Transverse colon (tissue), 4 donors: ENCODE measurements around the gene ZNF362.

Source experiments
- POLR2A ChIP-seq: fragments of 450-650 bp; IDR thresholded peaks from one replicate; pipeline ENCODE4 v1.6.1; 2016; ENCODE audit warnings: antibody characterized with exemption, mild to moderate bottlenecking, moderate library complexity
- POLR2AphosphoS5 ChIP-seq, 3 donors: sonication (generic); formaldehyde crosslinking; IDR thresholded peaks; one replicate each; pipeline ENCODE4 v1.6.1; 2016; ENCODE audit warnings: antibody characterized with exemption in 3 of 3
- TF ChIP-seq, protein P1 (sequence below), 5 experiments: fragments of 200-600 bp in 3 of 5; fragments of 450-650 bp in 2 of 5; sonication (generic) in 3 of 5; IDR thresholded peaks; 1 replicate in 2 of 5; 2 replicates in 3 of 5; pipeline ENCODE4 v1.5.1; 2016 to 2017; ENCODE audit warnings: antibody characterized with exemption in 5 of 5, inconsistent platforms in 3 of 5, mild to moderate bottlenecking in 2 of 5, moderate library complexity in 1 of 5

DNA sequence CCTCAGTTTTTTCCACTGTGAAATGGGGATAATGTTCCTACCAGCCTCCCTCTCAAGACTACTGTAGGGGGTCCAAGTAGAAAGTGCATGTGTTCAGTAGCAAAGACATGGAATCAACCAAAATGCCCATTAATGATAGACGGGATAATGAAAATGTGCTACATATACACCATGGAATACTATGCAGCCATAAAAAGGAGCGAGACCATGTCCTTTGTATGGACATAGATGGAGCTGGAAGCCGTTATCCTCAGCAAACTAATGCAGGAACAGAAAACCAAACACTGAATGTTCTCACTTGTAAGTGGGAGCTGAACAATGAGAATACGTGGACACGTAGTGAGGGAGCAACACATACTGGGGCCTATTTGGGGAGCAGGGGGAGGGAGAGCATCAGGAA, 6.1 kb upstream of the ZNF362 start:
- TF ChIP-seq POLR2AphosphoS5 (IDR thresholded peaks at IDR 0.05) = no peak
- TF ChIP-seq, protein P1, sequence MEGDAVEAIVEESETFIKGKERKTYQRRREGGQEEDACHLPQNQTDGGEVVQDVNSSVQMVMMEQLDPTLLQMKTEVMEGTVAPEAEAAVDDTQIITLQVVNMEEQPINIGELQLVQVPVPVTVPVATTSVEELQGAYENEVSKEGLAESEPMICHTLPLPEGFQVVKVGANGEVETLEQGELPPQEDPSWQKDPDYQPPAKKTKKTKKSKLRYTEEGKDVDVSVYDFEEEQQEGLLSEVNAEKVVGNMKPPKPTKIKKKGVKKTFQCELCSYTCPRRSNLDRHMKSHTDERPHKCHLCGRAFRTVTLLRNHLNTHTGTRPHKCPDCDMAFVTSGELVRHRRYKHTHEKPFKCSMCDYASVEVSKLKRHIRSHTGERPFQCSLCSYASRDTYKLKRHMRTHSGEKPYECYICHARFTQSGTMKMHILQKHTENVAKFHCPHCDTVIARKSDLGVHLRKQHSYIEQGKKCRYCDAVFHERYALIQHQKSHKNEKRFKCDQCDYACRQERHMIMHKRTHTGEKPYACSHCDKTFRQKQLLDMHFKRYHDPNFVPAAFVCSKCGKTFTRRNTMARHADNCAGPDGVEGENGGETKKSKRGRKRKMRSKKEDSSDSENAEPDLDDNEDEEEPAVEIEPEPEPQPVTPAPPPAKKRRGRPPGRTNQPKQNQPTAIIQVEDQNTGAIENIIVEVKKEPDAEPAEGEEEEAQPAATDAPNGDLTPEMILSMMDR (IDR thresholded peaks at IDR 0.05) = no peak
- TF ChIP-seq POLR2A = no peak
